GM18870 (cell line): ENCODE measurements around the gene ASB4.
"Not testable (repeated sequence)": the region's sequence is repeated elsewhere in the genome, so short reads cannot be mapped to it uniquely, and the experiment has no call there.

Experiments
- ATAC-seq: cut with Tn5 transposase; IDR thresholded peaks from one replicate; pipeline ENCODE4 v1.9.1; 2021; ENCODE audit warnings: moderate library complexity; ENCODE audit not compliant: unreplicated experiment

Gene ASB4

GRCh38 chr7:95485391-95486123, at the start of gene ASB4:
Gene ASB4 (plus strand): TSS chr7:95485943. CDS start chr7:95485972, 29 bp downstream.
- no peak for ATAC-seq

- no peak for ATAC-seq
Measured at GRCh38 chr7:95436407-95436806, 49.3 kb upstream of the ASB4 start.

- no peak for ATAC-seq
Measured at GRCh38 chr7:95440394-95441038, 45.2 kb upstream of the ASB4 start.

GRCh38 chr7:95441042-95441823, 44.5 kb upstream of the ASB4 start:
- no peak for ATAC-seq

GRCh38 chr7:95444796-95445195, 40.9 kb upstream of the ASB4 start:
- no peak for ATAC-seq

GRCh38 chr7:95446618-95447017, 39.1 kb upstream of the ASB4 start:
- ATAC-seq, result no peak

GRCh38 chr7:95454438-95455045, 31.2 kb upstream of the ASB4 start:
- ATAC-seq, result peak; percentile 51

- ATAC-seq, result no peak
Measured at GRCh38 chr7:95457947-95458346, 27.8 kb upstream of the ASB4 start.

GRCh38 chr7:95460653-95461052, 25.1 kb upstream of the ASB4 start:
- ATAC-seq, result not testable (repeated sequence)

- ATAC-seq, result no peak
Measured at GRCh38 chr7:95467912-95468607, 17.7 kb upstream of the ASB4 start.

- no peak for ATAC-seq
Measured at GRCh38 chr7:95469187-95469586, 16.6 kb upstream of the ASB4 start.

GRCh38 chr7:95469848-95470247, 15.9 kb upstream of the ASB4 start:
- no peak for ATAC-seq

- peak; percentile 97 for ATAC-seq
Measured at GRCh38 chr7:95470452-95470851, 15.3 kb upstream of the ASB4 start.

- no peak for ATAC-seq
Measured at GRCh38 chr7:95471071-95471470, 14.7 kb upstream of the ASB4 start.

- no peak for ATAC-seq
Measured at GRCh38 chr7:95472581-95473161, 13.1 kb upstream of the ASB4 start.

- no peak for ATAC-seq
Measured at GRCh38 chr7:95473276-95473985, 12.3 kb upstream of the ASB4 start.

GRCh38 chr7:95476072-95476847, 9.5 kb upstream of the ASB4 start:
- no peak for ATAC-seq

GRCh38 chr7:95476904-95477594, 8.7 kb upstream of the ASB4 start:
- peak; percentile 73 for ATAC-seq
